Calu3 (cell line): ENCODE measurements around the gene ZC2HC1B. TPM values are rescaled to one million over a fixed set of nuclear protein-coding genes. Genes with fewer than 3 reads are reported as not detected.

Source experiments
- BruUV-seq: library from RNA; stranded (reverse); fragments of 400-500 nt; replicated peaks from 2 replicates; lab custom pipeline; 2021; lab: Mats Ljungman, UMichigan
- CTCF ChIA-PET: fragments of 300-600 bp; sonication (Branson Sonifier 250); formaldehyde crosslinking; loops from one replicate; lab custom pipeline; 2022; ENCODE audit warnings: antibody characterized with exemption; lab: Charles Lee
- DNase-seq: peaks from one replicate; pipeline ENCODE4 v3.0.0; 2022
- H3K27ac Mint-ChIP-seq: one replicate; pipeline ENCODE4 v1.8.0; 2022; ENCODE audit warnings: mixed read lengths; ENCODE audit not compliant: unreplicated experiment
- H3K27me3 Mint-ChIP-seq: one replicate; pipeline ENCODE4 v1.8.0; 2022; ENCODE audit warnings: mixed read lengths; ENCODE audit not compliant: unreplicated experiment
- H3K36me3 Mint-ChIP-seq: one replicate; pipeline ENCODE4 v1.8.0; 2022; ENCODE audit warnings: mild to moderate bottlenecking, moderate library complexity, mixed read lengths; ENCODE audit not compliant: insufficient read depth, unreplicated experiment
- H3K4me1 Mint-ChIP-seq: one replicate; pipeline ENCODE4 v1.8.0; 2022; ENCODE audit warnings: mild to moderate bottlenecking, low read depth, mixed read lengths; ENCODE audit not compliant: unreplicated experiment
- H3K4me3 Mint-ChIP-seq: one replicate; pipeline ENCODE4 v1.8.0; 2022; ENCODE audit warnings: mild to moderate bottlenecking, low read depth, moderate library complexity, mixed read lengths; ENCODE audit not compliant: unreplicated experiment
- H3K9me3 Mint-ChIP-seq: one replicate; pipeline ENCODE4 v1.8.0; 2022; ENCODE audit warnings: low read depth, mixed read lengths; ENCODE audit not compliant: unreplicated experiment
- intact Hi-C: fragments of 100-400 bp; cut with micrococcal nuclease; formaldehyde crosslinking; loops from one replicate; pipeline ENCODE4 v1.10.0; 2022; ENCODE audit not compliant: unreplicated experiment
- total RNA-seq: library from RNA; stranded (reverse); gene quantifications from 2 replicates; pipeline ENCODE4 v1.2.3, GENCODE V29; 2022
- TF ChIP-seq, protein P1 (sequence below): fragments of 200-600 bp; IDR thresholded peaks from one replicate; pipeline ENCODE4 v1.8.0; 2022; ENCODE audit warnings: antibody characterized with exemption; ENCODE audit not compliant: unreplicated experiment

The ZC2HC1B gene
- total RNA-seq, 1 experiment from 2014 or later, result not detected

DNA sequence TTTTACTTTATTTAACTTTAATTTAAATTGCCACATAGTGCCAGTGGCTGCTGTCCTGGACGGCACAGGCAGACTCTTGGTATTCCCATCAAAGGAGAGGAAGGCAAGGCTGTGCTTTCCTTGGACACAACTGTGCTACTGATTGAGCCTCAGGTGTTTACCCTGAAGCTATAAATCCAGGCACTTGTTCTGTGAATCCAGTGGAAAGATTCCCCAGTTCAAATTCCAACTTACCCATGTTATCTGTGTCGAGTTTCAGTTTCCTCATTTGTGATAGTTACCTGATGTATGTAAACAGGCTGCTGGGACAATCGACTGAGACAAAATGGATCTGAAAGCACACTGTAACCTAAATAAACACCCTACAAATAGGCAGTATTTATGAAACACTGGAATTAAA lies 86.6 kb downstream of the ZC2HC1B start:
- no peak overlapping the region for H3K27ac Mint-ChIP-seq
- CTCF ChIA-PET, result no interaction called here
- DNase-seq, result no peak
- H3K4me1 Mint-ChIP-seq, result no peaks in the 10 kb centered on the region
- no peak overlapping the region for H3K4me3 Mint-ChIP-seq
- H3K36me3 Mint-ChIP-seq, result no peaks in the 10 kb centered on the region
- H3K9me3 Mint-ChIP-seq, result peaks cover 5% of the 10 kb centered on the region
- intact Hi-C loops, result no loop called here
- TF ChIP-seq, protein P1, sequence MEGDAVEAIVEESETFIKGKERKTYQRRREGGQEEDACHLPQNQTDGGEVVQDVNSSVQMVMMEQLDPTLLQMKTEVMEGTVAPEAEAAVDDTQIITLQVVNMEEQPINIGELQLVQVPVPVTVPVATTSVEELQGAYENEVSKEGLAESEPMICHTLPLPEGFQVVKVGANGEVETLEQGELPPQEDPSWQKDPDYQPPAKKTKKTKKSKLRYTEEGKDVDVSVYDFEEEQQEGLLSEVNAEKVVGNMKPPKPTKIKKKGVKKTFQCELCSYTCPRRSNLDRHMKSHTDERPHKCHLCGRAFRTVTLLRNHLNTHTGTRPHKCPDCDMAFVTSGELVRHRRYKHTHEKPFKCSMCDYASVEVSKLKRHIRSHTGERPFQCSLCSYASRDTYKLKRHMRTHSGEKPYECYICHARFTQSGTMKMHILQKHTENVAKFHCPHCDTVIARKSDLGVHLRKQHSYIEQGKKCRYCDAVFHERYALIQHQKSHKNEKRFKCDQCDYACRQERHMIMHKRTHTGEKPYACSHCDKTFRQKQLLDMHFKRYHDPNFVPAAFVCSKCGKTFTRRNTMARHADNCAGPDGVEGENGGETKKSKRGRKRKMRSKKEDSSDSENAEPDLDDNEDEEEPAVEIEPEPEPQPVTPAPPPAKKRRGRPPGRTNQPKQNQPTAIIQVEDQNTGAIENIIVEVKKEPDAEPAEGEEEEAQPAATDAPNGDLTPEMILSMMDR, result no peak
- BruUV-seq, result no TSS peak
- H3K27me3 Mint-ChIP-seq, result no peaks in the 10 kb centered on the region

- Mint-ChIP-seq H3K27ac (no peak overlapping the region), H3K36me3 (no peaks in the 10 kb centered on the region), H3K4me1 (no peaks in the 10 kb centered on the region), H3K9me3 (peaks cover 5% of the 10 kb centered on the region), H3K27me3 (no peaks in the 10 kb centered on the region), H3K4me3 (no peak overlapping the region)
- DNase-seq, result no peak
- no TSS peak for BruUV-seq
- CTCF ChIA-PET, result no interaction called here
- TF ChIP-seq, protein P1, result no peak
- intact Hi-C loops, result no loop called here
Measured at GRCh38 chr6:143952060-143952778, 87.9 kb downstream of the ZC2HC1B start.

DNA sequence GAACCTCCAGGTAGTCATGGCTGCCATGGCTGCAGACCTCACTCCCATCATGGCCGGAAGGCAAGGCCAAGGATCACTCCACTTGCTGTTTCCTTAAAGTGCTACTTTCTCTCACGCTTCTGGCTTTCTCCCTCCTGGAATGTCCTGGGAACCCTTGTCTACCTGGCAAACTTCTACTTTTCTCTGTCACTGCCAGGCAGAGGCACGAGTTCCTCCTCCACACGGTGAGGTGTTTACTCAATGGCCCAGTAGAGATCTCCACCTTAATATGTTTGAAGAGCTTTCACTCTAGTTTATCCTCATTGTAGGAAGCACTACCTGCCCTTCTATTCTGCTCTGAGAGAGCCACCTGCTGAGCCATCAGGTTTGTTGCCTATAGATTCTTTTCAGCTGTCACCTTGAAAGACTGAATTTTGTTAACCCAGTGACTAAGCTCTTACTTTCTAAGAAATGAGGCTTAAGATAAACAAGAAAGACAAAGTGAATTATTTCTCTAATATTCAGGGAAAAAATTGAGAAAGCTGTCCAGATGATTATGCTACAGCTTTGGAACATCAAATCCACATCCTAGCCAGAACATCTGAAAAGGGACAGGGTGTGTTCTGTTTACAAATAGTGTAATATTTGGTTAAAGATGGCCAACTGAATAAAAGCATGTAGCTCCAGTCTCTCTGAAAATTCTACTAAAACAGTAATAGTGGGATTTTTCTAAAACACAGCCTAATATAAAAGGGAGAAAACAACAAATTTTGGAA lies 88.8 kb downstream of the ZC2HC1B start:
- CTCF ChIA-PET, result no interaction called here
- Mint-ChIP-seq H3K4me3 (no peak overlapping the region), H3K9me3 (peaks cover 5% of the 10 kb centered on the region), H3K36me3 (no peaks in the 10 kb centered on the region), H3K27me3 (no peaks in the 10 kb centered on the region), H3K4me1 (no peaks in the 10 kb centered on the region), H3K27ac (no peak overlapping the region)
- intact Hi-C loops, result no loop called here
- TF ChIP-seq, protein P1, result no peak
- BruUV-seq, result no TSS peak
- no peak for DNase-seq

DNA sequence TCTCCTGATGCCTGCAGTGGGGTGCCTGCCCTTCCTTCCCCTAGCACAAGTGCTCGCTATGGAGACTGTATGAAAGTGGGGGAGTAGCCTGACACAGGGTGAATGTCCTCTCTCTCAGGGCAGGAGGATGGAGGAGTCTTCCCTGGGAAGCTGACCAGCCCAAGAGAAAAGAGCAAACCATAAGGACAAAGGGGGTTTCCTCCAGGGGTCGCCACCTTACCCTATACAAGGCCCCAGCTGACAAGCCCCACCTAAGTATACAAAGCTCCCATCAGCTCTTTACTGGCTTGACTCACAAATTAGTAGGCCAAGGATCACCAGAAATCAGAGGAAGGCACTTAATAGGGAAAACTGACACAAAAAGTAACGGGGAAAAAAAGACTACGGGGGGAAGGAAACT lies 89.6 kb downstream of the ZC2HC1B start:
- no peak overlapping the region for H3K4me3 Mint-ChIP-seq
- peaks cover 2% of the 10 kb centered on the region for H3K9me3 Mint-ChIP-seq
- BruUV-seq, result no TSS peak
- no peak for DNase-seq
- TF ChIP-seq, protein P1, result no peak
- CTCF ChIA-PET, result no interaction called here
- no peaks in the 10 kb centered on the region for H3K27me3 Mint-ChIP-seq
- intact Hi-C loops, result no loop called here
- no peak overlapping the region for H3K27ac Mint-ChIP-seq
- no peaks in the 10 kb centered on the region for H3K4me1 Mint-ChIP-seq
- H3K36me3 Mint-ChIP-seq, result no peaks in the 10 kb centered on the region
